Measurements from ENCODE around the gene PHACTR3.

Gene PHACTR3

DNA sequence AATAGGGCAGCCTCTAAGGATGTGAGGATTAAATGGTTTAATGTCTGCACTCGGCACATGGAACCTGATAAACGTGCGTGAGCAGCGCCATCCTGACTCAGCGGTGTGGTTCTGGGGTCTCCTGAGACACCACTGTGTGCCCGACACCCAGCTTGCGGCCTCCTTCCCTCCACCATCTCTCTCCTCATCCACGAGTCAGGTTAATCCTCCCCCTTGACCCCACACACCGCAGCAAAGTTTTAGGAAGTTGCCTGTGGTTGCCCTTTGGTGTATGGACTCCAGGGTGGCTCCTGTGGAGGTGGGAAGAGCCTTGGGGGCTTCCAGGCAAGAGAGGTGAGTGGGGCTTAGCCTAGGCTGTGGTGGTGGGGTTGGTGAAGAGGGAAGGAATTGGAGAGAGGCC, 68.2 kb downstream of the PHACTR3 start:
- H3K27me3 ChIP-seq (ENCODE audit: insufficient read depth, low read length) = peaks cover 3% of the 10 kb centered on the region; the same call in 1 of the 2 replicates
- H2AFZ ChIP-seq (ENCODE audit: low read length, unreplicated experiment) = no peak overlapping the region
- H3K79me2 ChIP-seq (ENCODE audit: control insufficient read depth, insufficient read depth, low read length, unreplicated experiment) = no peaks in the 10 kb centered on the region
- no peak overlapping the region for H3K4me3 ChIP-seq (ENCODE audit: low read depth, low read length)
- no peak overlapping the region for H3K27ac ChIP-seq (ENCODE audit: low read depth, low read length)
- H3K36me3 ChIP-seq (ENCODE audit: insufficient read depth, low read length) = no peaks in the 10 kb centered on the region
- no peaks in the 10 kb centered on the region for H3K4me1 ChIP-seq (ENCODE audit: control insufficient read depth, insufficient read depth, low read length, unreplicated experiment)

DNA sequence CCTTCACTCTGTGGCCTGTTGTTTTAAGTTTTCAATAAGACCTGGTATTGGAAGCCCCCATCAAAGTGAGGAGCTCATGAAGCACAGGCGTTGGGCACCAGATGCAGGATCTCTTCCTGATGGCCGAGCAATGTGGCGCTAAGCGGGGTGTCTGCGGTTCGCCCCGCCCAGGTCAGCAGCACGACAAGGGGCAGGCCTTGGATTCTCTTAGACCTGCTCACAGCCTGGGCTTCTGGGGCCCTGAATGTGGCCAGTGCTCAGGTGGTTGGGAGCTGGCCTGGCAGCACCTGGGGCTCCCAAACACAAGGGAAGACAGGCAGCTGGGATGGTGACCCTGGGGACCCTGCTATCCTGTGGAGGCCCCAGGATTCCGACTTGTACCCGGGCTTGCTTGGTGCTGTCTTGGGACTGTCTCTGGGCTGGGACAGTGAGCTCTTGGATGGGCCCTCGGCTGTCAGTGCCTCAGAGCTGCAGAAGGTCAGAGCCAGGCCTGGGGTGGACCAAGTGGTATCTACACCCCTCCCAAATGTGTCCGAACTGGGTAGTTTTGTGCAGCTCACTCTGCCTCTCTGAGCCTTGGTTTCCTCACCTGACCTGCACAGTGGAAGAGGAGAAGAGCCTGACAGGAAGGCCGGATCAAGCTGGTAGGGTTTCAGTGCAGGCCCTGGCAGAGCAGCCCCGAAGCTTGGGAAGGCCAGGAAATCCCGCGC, 69.1 kb downstream of the PHACTR3 start:
- no peak overlapping the region for H2AFZ ChIP-seq (ENCODE audit: low read length, unreplicated experiment)
- H3K4me3 ChIP-seq (ENCODE audit: low read depth, low read length) = no peak overlapping the region
- H3K36me3 ChIP-seq (ENCODE audit: insufficient read depth, low read length) = no peaks in the 10 kb centered on the region
- no peak overlapping the region for H3K27ac ChIP-seq (ENCODE audit: low read depth, low read length)
- H3K27me3 ChIP-seq (ENCODE audit: insufficient read depth, low read length) = peaks cover 3% of the 10 kb centered on the region; the same call in 1 of the 2 replicates
- no peaks in the 10 kb centered on the region for H3K4me1 ChIP-seq (ENCODE audit: control insufficient read depth, insufficient read depth, low read length, unreplicated experiment)
- H3K79me2 ChIP-seq (ENCODE audit: control insufficient read depth, insufficient read depth, low read length, unreplicated experiment) = no peaks in the 10 kb centered on the region

DNA sequence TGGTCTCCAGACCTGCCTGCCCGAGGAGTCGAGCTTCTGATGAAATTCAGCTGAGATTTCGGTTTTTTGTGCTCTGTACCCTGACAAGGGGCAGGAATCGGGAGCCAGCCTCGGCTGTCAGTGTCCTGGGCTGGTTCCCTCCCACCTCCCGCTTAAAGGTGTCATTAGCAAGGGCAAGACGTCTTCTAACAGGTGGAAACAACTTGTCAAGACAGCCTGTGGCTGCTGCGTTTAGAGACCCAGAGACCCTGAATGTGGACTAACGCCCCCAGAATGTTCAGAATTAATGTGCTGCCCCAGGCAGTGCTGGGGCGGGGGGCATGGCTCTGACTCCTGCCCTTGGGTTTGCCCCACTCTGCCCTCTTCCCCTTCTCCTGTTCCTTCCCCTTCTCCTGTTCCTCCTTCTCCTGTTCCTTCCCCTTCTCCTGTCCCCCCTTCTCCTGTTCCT, 69.7 kb downstream of the PHACTR3 start:
- Histone ChIP-seq H3K79me2 (ENCODE audit: control insufficient read depth, insufficient read depth, low read length, unreplicated experiment) (no peaks in the 10 kb centered on the region), H3K27ac (ENCODE audit: low read depth, low read length) (no peak overlapping the region), H3K4me3 (ENCODE audit: low read depth, low read length) (no peak overlapping the region), H3K4me1 (ENCODE audit: control insufficient read depth, insufficient read depth, low read length, unreplicated experiment) (no peaks in the 10 kb centered on the region), H3K27me3 (ENCODE audit: insufficient read depth, low read length) (peaks cover 3% of the 10 kb centered on the region; the same call in 1 of the 2 replicates), H3K36me3 (ENCODE audit: insufficient read depth, low read length) (no peaks in the 10 kb centered on the region), H2AFZ (ENCODE audit: low read length, unreplicated experiment) (no peak overlapping the region)

DNA sequence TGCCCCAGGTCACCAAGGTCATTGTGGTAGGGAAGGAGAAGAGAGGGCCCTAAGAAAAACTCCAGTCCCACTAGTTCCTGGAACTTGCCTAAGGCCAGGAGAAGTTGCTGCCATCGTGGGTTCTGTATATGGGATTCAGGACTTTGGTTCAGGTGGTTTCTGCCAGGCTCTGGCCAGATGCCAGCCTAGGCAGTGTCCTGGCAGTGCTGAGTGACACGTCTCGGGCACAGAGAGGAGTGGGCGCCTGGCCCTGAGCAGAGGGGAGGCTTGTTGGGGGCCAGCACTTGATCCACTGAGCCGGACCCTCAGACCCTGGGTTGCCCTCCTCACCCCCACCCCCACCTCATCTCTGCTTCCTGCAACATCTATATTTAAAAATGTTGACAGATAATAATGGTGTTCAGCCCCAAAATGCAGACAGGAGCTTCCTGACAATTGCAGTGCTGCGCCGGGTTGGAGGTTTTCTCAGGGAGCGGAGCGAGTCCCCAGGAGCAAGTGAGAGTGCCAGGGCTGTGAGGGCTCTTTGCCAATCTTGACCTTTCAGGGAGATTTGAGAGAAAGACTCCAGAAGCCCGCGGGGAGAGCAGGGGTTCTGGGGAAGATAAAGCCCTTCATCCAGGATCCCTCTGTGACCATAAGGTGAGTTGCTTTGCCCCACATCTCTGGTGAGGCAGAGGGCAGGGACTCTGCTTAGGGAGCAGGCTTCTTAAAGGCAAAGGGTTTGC, 71.9 kb downstream of the PHACTR3 start:
- no peaks in the 10 kb centered on the region for H3K4me1 ChIP-seq (ENCODE audit: control insufficient read depth, insufficient read depth, low read length, unreplicated experiment)
- no peaks in the 10 kb centered on the region for H3K79me2 ChIP-seq (ENCODE audit: control insufficient read depth, insufficient read depth, low read length, unreplicated experiment)
- no peaks in the 10 kb centered on the region for H3K36me3 ChIP-seq (ENCODE audit: insufficient read depth, low read length)
- H3K27me3 ChIP-seq (ENCODE audit: insufficient read depth, low read length) = peaks cover 3% of the 10 kb centered on the region; the same call in 1 of the 2 replicates
- no peak overlapping the region for H3K27ac ChIP-seq (ENCODE audit: low read depth, low read length)
- H2AFZ ChIP-seq (ENCODE audit: low read length, unreplicated experiment) = no peak overlapping the region
- no peak overlapping the region for H3K4me3 ChIP-seq (ENCODE audit: low read depth, low read length)

DNA sequence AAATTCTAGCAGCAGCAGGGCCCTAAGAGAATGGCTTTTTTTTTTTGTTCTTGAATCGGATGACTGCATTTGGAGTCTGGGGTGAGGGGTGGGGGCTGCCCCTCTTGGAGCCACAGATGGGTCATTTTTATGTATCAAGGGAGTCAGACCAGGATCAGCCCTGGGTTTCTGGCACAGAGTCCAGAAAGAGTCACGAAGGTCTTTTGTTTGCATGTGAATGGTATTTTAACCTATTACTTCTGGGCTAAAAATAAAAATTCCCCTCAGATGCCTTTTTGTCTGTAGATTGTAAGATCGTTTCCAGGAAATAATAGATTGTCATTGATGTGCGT, 72.5 kb downstream of the PHACTR3 start:
- Histone ChIP-seq H2AFZ (ENCODE audit: low read length, unreplicated experiment) (no peak overlapping the region), H3K4me1 (ENCODE audit: control insufficient read depth, insufficient read depth, low read length, unreplicated experiment) (no peaks in the 10 kb centered on the region), H3K79me2 (ENCODE audit: control insufficient read depth, insufficient read depth, low read length, unreplicated experiment) (no peaks in the 10 kb centered on the region), H3K4me3 (ENCODE audit: low read depth, low read length) (no peak overlapping the region), H3K27ac (ENCODE audit: low read depth, low read length) (no peak overlapping the region), H3K27me3 (ENCODE audit: insufficient read depth, low read length) (peaks cover 3% of the 10 kb centered on the region; the same call in 1 of the 2 replicates), H3K36me3 (ENCODE audit: insufficient read depth, low read length) (no peaks in the 10 kb centered on the region)

DNA sequence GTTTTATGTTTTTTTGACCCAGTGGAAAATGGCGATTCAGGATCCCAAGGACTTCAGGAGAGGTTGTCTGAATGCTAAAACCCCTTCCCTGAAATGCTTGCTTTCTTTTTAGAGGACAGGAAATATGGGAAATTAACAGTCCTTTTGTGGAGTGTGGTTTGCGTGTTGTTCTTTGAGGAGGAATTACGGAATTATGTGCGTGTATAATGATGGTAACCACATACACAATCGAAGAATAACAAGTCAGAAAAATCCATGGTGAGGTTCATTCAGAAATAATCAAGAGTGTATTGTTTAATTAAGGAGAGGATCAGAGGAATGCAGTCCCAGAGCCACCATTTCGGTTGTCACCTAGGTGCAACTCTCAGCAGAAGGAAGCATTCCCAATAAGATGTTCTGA, 73.2 kb downstream of the PHACTR3 start:
- H3K4me3 ChIP-seq (ENCODE audit: low read depth, low read length) = no peak overlapping the region
- H3K36me3 ChIP-seq (ENCODE audit: insufficient read depth, low read length) = no peaks in the 10 kb centered on the region
- peaks cover 3% of the 10 kb centered on the region; the same call in 1 of the 2 replicates for H3K27me3 ChIP-seq (ENCODE audit: insufficient read depth, low read length)
- no peaks in the 10 kb centered on the region for H3K4me1 ChIP-seq (ENCODE audit: control insufficient read depth, insufficient read depth, low read length, unreplicated experiment)
- no peak overlapping the region for H2AFZ ChIP-seq (ENCODE audit: low read length, unreplicated experiment)
- no peak overlapping the region for H3K27ac ChIP-seq (ENCODE audit: low read depth, low read length)
- H3K79me2 ChIP-seq (ENCODE audit: control insufficient read depth, insufficient read depth, low read length, unreplicated experiment) = no peaks in the 10 kb centered on the region

DNA sequence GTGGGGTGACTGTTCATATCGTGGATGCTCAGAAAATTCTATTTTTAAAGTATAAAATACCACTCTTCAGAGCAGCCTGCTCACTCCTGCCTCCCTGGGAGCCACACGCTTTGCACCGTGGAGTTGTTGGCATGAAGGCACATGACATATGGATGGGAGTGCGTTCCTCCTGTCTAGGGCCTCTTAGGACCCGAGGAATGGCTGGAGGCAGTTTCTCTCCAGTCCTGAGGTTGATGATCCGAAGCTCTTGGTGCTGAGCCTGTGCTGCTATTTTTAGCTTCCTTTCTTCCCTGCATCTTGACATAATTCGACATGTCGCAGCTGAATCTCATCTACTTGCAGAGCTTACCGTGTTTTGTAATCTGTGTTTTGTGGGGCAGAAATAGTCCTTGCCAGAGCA, 73.9 kb downstream of the PHACTR3 start:
- peaks cover 3% of the 10 kb centered on the region; the same call in 1 of the 2 replicates for H3K27me3 ChIP-seq (ENCODE audit: insufficient read depth, low read length)
- H3K4me1 ChIP-seq (ENCODE audit: control insufficient read depth, insufficient read depth, low read length, unreplicated experiment) = no peaks in the 10 kb centered on the region
- H3K4me3 ChIP-seq (ENCODE audit: low read depth, low read length) = no peak overlapping the region
- H3K27ac ChIP-seq (ENCODE audit: low read depth, low read length) = no peak overlapping the region
- no peaks in the 10 kb centered on the region for H3K79me2 ChIP-seq (ENCODE audit: control insufficient read depth, insufficient read depth, low read length, unreplicated experiment)
- no peaks in the 10 kb centered on the region for H3K36me3 ChIP-seq (ENCODE audit: insufficient read depth, low read length)
- no peak overlapping the region for H2AFZ ChIP-seq (ENCODE audit: low read length, unreplicated experiment)

DNA sequence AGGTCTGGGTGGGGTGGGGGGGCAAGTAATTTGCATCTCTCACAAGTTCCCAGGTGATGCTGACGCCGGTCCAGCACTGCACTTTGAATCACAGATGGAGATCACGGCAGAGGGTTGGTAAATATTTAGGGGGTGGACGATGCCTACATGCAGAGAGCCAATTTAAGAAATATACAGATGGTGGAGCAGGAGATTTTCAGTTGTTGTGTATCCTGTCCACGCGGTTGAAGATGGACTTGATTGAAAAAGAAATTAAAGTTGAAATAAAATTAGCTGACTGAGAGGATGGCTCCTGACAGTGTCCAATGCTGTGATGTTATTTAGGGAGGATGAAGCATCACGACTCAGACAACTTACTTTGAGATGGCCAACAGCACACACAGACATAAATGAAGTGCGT, 74.6 kb downstream of the PHACTR3 start:
- Histone ChIP-seq H3K27ac (ENCODE audit: low read depth, low read length) (no peak overlapping the region), H3K27me3 (ENCODE audit: insufficient read depth, low read length) (peaks cover 3% of the 10 kb centered on the region; the same call in 1 of the 2 replicates), H3K79me2 (ENCODE audit: control insufficient read depth, insufficient read depth, low read length, unreplicated experiment) (no peaks in the 10 kb centered on the region), H2AFZ (ENCODE audit: low read length, unreplicated experiment) (no peak overlapping the region), H3K4me3 (ENCODE audit: low read depth, low read length) (no peak overlapping the region), H3K36me3 (ENCODE audit: insufficient read depth, low read length) (no peaks in the 10 kb centered on the region), H3K4me1 (ENCODE audit: control insufficient read depth, insufficient read depth, low read length, unreplicated experiment) (no peaks in the 10 kb centered on the region)

DNA sequence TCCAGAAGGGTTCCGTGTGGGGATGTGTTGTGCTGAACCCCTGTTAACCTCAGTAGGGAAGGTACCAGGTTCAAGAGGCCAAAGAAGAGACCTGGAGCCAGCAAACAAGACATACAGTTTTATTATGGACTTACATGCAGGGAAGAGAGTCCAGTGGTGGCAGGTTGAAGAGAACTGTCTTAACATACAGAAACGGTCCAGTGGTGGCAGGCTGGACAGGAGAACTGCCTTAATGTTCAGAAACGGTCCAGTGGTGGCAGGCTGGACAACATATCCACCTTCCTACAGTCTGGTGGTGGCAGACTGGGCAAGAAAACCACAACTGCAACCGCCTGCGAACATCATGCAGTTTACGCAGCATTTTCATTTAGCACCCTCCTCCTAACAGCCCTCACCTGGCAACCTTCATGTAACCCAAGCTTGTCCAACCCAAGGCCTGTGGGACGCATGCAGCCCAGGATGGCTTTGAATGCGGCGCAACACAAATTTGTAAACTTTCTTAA, 75.9 kb downstream of the PHACTR3 start:
- H3K4me1 ChIP-seq (ENCODE audit: control insufficient read depth, insufficient read depth, low read length, unreplicated experiment) = no peaks in the 10 kb centered on the region
- H3K27ac ChIP-seq (ENCODE audit: low read depth, low read length) = no peak overlapping the region
- no peak overlapping the region for H2AFZ ChIP-seq (ENCODE audit: low read length, unreplicated experiment)
- no peaks in the 10 kb centered on the region for H3K79me2 ChIP-seq (ENCODE audit: control insufficient read depth, insufficient read depth, low read length, unreplicated experiment)
- no peak overlapping the region for H3K4me3 ChIP-seq (ENCODE audit: low read depth, low read length)
- H3K27me3 ChIP-seq (ENCODE audit: insufficient read depth, low read length) = peaks cover 3% of the 10 kb centered on the region; the same call in 1 of the 2 replicates
- no peaks in the 10 kb centered on the region for H3K36me3 ChIP-seq (ENCODE audit: insufficient read depth, low read length)

DNA sequence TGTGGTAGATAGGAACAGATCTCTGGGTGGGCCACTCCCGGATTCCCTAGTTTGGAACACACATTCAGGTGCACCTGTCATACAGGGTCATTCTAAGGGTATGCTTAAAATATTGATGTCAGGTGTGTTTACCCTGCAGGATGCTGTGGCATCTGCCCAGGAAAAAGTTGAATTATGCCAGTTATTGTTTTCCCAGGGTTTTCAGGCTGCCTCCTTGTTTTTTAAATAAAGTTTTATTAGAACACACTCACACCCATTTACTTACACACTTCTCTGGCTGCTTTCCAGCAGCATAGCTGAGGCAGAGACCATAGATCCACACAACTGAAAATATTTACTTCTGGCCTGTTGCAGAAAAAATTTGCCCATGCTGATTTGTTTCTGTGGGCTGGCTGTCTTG, 76.5 kb downstream of the PHACTR3 start:
- Histone ChIP-seq H3K36me3 (ENCODE audit: insufficient read depth, low read length) (no peaks in the 10 kb centered on the region), H3K27me3 (ENCODE audit: insufficient read depth, low read length) (peaks cover 3% of the 10 kb centered on the region; the same call in 1 of the 2 replicates), H3K79me2 (ENCODE audit: control insufficient read depth, insufficient read depth, low read length, unreplicated experiment) (no peaks in the 10 kb centered on the region), H2AFZ (ENCODE audit: low read length, unreplicated experiment) (no peak overlapping the region), H3K4me3 (ENCODE audit: low read depth, low read length) (no peak overlapping the region), H3K4me1 (ENCODE audit: control insufficient read depth, insufficient read depth, low read length, unreplicated experiment) (no peaks in the 10 kb centered on the region), H3K27ac (ENCODE audit: low read depth, low read length) (no peak overlapping the region)

DNA sequence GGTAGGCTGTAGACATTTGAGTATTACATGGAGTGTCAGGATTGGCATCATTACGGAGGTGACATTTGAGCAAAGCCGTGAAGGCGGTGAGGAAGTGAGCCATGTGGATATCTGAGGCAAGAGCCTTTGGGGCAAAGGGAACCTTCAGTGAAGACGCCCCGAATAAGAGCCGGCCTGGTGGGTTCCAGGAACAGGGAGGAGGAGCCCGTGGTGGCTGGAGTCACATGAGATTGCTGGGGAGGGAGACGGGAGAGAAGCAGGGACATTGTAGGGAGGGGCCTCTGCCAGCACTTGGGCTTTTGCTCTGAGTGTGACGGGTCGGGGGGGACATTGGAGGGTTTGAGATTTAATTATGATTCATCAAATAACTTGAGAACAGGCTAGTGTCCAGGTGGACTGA, 78.3 kb downstream of the PHACTR3 start:
- no peak overlapping the region for H3K4me3 ChIP-seq (ENCODE audit: low read depth, low read length)
- H3K27me3 ChIP-seq (ENCODE audit: insufficient read depth, low read length) = 0 out of 2 replicates have a peak, but pooled peaks cover under 1% of the 10 kb centered on the region
- H3K27ac ChIP-seq (ENCODE audit: low read depth, low read length) = no peak overlapping the region
- no peaks in the 10 kb centered on the region for H3K4me1 ChIP-seq (ENCODE audit: control insufficient read depth, insufficient read depth, low read length, unreplicated experiment)
- H3K36me3 ChIP-seq (ENCODE audit: insufficient read depth, low read length) = no peaks in the 10 kb centered on the region
- H3K79me2 ChIP-seq (ENCODE audit: control insufficient read depth, insufficient read depth, low read length, unreplicated experiment) = no peaks in the 10 kb centered on the region
- no peak overlapping the region for H2AFZ ChIP-seq (ENCODE audit: low read length, unreplicated experiment)
